HG03442 (cell line): Measurements from ENCODE around the gene ALPI.
A peak's percentile ranks its signal among the peaks of the same experiment; 100 is the strongest.
"Not testable (repeated sequence)": the region's sequence is repeated elsewhere in the genome, so short reads cannot be mapped to it uniquely, and the experiment has no call there.

Source experiments
- ATAC-seq: cut with Tn5 transposase; IDR thresholded peaks from one replicate; pipeline ENCODE4 v1.9.1; 2021; ENCODE audit warnings: mild to moderate bottlenecking, moderate library complexity; ENCODE audit not compliant: unreplicated experiment

The ALPI gene

DNA sequence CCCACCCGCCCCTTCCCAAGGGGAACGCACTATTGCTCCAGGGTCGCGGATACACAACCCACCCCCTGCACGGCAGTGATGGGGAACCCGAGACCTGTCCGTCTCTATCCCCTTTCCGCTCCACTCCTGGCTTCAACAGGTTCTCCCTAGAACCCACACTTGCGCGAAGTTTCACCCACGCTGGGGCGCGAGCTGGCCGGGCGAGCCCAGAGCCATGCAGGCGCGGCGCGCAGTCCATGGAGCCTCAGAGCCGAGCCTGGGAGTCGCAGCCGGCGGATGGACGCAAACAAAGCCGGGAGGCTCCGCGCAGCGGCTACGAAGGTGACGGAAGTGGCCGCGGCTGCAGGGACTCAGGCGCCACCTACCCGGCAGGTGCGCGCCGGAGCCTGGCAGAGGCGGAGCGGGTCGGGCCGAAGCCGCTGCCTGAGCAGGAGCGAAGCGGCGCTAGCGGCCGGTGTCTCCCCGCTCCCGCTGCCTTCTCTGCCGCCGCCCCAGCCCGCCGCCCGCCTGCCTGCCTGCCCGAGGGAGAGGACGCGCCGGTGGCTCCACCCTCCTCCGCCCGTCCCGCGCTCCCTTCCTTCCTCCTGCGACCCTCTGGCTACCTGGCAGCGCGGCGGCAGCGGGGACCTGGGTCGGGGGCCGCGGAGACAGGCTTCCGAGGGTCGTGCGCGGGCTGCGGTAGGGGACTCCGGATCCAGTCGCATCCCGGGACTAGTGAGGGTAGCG lies 35.3 kb upstream of the ALPI start:
- no peak for ATAC-seq

DNA sequence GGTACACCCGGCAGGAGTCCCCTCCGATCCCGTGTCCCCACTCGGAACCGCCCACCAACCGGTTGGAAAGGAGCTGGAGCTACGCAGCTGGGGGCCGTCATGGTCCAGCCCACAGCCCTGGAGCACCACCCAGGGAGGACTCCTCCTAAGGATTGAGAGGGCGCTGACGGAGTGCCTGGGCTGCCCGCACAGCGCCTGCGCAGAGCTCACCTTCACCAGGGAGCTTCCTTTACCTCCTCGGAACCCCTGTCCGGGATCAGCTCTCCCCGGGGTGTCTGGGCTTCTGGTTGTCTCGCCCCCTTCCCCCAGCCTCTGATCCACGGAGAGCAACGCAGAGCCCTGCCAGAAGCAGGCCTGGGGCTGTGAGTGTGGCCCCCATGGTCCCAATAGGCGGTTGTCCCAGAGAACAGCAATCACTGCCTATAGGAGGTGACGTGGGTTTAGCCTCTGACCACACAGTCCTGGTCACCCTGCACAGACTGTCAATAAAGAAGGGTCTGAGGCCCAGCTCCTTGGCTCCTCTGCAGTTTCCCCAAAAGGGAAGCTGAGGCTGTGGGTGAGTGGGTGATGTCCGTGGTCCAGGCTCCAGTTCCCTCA lies 34.7 kb upstream of the ALPI start:
- ATAC-seq = no peak

GRCh38 chr2:232422051-232422450 lies 33.9 kb upstream of the ALPI start:
- ATAC-seq = no peak

DNA sequence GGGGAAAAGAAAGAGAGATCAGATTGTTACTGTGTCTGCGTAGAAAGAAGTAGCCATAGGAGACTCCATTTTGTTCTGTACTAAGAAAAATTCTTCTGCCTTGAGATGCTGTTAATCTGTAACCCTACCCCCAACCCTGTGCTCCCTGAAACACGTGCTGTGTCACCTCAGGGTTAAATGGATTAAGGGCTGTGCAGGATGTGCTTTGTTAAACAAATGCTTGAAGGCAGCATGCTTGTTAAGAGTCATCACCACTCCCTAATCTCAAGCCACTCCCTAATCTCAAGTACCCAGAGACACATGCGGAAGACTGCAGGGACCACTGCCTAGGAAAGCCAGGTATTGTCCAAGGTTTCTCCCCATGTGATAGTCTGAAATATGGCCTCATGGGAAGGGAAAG lies 33.0 kb upstream of the ALPI start:
- ATAC-seq = not testable (repeated sequence)

- not testable (repeated sequence) for ATAC-seq
Measured at GRCh38 chr2:232423407-232423806, 32.5 kb upstream of the ALPI start.

DNA sequence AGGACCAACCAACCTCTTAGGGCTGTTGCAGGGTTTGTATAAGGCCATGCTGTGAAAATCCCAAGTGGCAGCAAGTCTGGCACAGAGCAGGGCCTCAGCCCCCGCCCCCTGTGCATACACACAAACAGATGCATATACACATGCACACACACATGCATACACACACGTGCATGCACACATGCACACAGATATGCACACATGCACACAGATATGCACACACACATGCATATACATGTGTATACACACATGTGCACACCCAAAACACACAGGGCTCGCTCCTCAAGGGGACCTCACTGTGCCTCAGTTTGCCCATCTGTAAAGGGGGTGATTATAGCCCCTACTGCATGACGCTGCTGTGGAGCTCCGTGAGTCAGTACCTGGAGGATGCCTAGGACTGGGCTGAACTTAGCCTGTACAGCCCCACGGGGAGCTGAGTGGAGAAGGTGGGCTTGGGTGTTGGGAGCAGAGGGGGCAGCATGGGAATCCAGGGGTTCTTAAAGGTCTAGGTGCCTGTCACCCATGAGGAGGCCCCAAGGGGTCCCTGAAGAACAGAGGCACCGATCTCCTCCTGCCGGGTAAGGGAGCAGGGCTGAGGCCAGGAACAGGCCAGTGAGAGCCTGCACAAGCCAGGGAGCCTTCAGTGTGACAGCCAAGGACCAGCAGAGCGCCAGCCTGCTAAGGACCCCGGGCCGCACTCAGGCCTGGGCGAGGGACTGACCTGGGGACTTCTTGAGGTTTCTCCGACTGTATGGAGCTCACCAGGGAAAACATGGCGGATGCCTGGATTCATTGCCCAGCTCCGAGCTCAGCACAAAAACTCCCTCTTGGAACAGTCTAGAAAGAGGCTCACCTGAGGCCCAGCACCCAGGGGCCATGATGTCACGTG lies 24.0 kb upstream of the ALPI start:
- ATAC-seq = no peak

DNA sequence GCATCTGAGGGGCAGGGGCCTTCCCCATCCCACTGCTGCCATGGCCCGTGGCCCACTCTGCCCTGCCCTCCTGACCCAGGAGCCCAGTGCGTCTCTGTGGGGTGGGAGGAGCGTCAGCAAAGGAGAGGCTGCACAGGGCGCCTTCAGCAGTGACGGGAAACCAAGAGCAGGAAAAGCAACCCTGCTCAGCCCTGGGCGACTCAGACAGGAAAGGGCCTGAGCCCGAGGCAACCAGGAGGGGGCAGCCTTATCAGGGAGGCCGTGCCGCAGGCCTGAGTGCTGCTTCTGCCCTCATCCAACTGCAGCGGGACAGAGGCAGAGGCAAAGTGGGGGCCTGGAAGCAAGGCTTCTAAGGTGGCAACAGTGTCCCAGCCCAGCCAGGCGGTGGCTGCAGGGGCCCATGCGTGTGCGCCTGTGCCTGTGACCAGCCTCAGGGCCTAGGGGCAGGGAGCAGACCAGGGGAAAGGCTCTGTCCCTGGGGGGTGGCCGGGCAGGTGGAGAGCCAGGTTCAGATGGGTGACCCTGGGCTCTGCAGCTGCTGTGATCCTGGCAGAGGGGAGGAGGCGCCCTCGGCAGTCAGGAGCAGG lies 23.3 kb upstream of the ALPI start:
- ATAC-seq = no peak

DNA sequence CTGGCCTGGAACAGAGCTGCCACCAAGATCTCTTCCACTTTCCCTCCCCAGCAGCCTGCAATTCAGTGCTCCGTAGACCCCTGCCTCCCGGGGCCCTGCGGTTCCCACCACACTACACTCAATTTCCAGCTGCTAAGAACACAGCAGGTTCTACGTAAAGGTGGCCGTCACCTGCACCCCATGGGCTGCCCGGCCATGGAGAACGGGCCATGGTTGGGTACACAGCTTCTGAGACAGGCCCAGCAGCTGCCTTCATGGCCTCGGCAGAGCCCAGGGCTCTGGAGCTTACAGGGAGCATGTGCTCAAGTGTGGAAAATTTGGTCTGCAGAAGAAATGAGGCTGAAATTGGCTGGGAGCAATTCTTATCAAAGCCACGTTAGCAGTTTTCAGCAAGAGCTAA lies 22.3 kb upstream of the ALPI start:
- not testable (repeated sequence) for ATAC-seq

DNA sequence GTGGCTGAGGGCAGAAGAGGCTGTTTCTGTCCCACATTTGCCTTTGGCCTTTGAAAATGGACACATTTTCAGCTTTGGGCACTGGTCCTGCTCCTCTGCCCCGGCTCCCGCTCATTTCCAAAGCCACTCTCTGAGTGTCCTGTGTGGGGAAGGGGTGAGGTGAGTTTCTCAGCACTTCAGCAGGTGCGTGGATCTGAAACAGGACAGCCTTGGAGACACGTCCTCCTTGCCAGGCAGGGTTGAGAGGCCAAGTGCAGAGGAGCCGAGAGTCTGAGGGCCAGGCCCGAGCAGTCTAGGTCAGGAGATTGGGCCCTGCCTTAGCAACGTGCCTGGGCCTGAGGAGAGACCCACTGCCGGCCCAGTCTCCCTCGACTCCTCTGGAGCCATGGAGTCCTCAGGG lies 21.9 kb upstream of the ALPI start:
- ATAC-seq = no peak

GRCh38 chr2:232434563-232435374 lies 21.2 kb upstream of the ALPI start:
- no peak for ATAC-seq

- no peak for ATAC-seq
Measured at GRCh38 chr2:232435375-232435648, 20.6 kb upstream of the ALPI start.

- no peak for ATAC-seq
Measured at GRCh38 chr2:232435805-232436204, 20.1 kb upstream of the ALPI start.

GRCh38 chr2:232436381-232437194 lies 19.4 kb upstream of the ALPI start:
- ATAC-seq = no peak

DNA sequence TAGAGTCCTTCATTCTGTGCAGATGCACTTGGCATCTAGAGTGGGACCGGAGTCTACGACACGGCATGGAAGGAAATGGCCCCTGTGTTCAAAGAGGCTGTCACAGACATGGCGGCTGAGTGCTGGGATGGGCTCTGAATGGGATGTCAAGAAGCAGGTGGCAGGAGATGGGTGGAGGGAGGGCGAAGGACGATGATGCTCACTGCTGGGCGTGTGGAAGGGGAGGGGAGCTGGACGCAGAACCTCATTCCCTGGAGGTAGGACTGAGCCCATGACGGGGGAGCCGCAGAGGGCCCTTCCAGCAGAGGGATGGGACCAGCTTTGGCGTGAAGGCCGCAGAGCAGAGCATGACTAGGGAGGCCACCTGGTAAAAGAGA lies 18.8 kb upstream of the ALPI start:
- no peak for ATAC-seq

DNA sequence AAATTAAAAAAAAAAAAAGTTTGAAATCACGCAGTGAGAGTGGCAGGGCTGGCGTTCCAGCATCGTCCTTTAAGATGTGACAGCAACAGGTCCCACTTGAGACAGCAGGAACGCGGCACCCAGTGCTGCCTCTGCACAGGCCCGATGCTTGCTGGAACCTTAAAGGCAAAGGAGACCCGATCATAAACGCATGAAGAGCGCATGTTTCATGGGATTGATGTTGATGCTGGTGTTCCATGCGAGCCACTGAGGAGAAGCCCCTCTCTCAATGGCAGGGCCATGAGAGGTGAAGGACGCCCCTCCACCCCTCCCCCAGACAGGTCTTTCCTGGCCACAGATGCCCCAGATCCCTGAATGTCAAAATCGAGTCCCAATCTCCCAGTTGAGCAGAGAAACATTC lies 17.9 kb upstream of the ALPI start:
- no peak for ATAC-seq

DNA sequence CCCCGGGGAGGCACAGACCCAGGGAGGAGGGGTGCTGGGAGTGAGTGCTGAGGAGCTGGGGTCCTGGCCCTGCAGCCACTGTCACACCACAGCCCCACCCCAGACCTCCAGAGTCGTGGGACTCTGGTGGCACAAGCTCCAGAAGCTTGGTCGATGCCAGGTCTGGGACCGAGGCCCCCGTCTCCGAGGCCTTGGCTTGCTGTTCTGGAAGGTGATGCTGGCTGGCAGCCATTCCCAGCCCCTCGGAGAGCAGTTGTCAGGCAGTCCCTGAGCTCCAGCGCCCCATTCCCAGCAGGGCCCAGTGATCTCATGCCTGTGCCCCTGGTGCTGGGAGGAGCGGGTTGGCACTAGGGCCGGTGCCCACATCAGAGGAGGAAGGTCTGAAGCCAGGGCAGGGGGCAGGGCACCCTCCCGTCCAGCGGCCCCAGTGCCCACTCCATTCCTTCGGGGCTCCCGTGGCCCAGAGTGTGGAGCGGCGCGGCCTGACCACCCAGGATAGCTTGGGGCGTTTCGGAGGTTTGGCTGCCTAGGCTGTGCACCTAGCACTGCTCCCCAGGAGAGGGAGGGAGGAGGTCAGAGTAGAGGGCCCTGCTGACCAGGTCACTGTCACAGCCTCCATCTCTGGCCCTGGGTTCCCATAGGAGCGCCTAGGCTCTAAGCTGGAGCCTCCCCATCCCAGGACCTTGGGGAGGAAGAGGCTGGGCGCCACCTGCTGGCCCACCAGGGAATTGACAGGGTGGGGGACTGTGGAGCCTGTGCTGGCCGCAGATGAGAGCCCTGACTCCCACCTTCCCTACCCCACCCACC lies 16.8 kb upstream of the ALPI start:
- ATAC-seq = no peak

DNA sequence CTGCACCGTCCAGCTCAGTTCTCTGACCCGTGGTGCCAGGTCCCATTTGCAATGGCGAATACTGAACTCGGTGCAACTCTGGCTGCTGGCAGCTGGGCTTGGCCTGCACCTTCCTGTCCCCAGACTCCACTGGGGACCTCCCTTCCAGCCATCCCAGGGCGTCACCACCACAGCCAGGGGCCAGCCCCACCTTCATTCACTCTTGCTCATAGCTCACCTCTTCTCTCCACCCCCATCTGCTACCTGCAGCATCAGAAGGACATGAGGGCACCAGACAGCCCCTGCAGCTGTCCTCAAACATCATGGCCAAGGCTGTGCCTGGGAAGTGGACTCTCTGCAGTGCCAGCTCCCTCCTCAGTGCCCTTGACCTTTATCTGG lies 16.2 kb upstream of the ALPI start:
- no peak for ATAC-seq

GRCh38 chr2:232440220-232441018 lies 15.5 kb upstream of the ALPI start:
- peak; percentile 72 for ATAC-seq
